Measurements from ENCODE around the gene KCNJ3. TPM values are rescaled to one million over a fixed set of nuclear protein-coding genes. Genes with fewer than 3 reads are reported as not detected.

Gene KCNJ3
- total RNA-seq, 1 experiment from 2014 or later: not detected

- TF ChIP-seq MAX (IDR thresholded peaks at IDR 0.05) (no peak), TCF7L2 (IDR thresholded peaks at IDR 0.05; ENCODE audit: borderline replicate concordance, extremely low read depth, insufficient read depth, insufficient read length) (no peak), ZNF274 (IDR thresholded peaks at IDR 0.05; ENCODE audit: low read depth, low read length) (no peak), ZFX (IDR thresholded peaks at IDR 0.05) (no peak), FOSL1 (IDR thresholded peaks at IDR 0.05; ENCODE audit: low read depth) (no peak), RAD21 (IDR thresholded peaks at IDR 0.05; ENCODE audit: low read depth) (no peak), YY1 (IDR thresholded peaks at IDR 0.05; ENCODE audit: extremely low read depth, insufficient replicate concordance, low read depth, low read length) (no peak), REST (IDR thresholded peaks at IDR 0.05; ENCODE audit: low read depth) (no peak), CTCF (IDR thresholded peaks at IDR 0.05 in 2 of 3, conservative IDR thresholded peaks at IDR 0.05 in 1 of 3; ENCODE audit: borderline replicate concordance in 1 of 3, insufficient read depth in 1 of 3, low read depth in 2 of 3, low read length in 2 of 3) (no peak), EZH2 (IDR thresholded peaks at IDR 0.05) (no peak), ZBTB33 (IDR thresholded peaks at IDR 0.05; ENCODE audit: extremely low read depth, insufficient replicate concordance, low read length) (no peak), SIN3A (IDR thresholded peaks at IDR 0.05; ENCODE audit: low read depth) (no peak), JUND (IDR thresholded peaks at IDR 0.05) (no peak), ELF1 (IDR thresholded peaks at IDR 0.05; ENCODE audit: borderline replicate concordance, low read depth) (no peak), SP1 (IDR thresholded peaks at IDR 0.05; ENCODE audit: low read depth) (no peak), CBX3 (IDR thresholded peaks at IDR 0.05; ENCODE audit: low read depth) (no peak)
- ChIA-PET POLR2A (no interaction called here), CTCF (no interaction called here), RAD21 (ENCODE audit: low non-redundant PET in 1 of 2, low total read pairs in 2 of 2, uncharacterized antibody in 2 of 2, unreplicated experiment in 2 of 2) (no interaction called here)
- H3K9me3 ChIP-seq (ENCODE audit: control insufficient read depth in 1 of 2, insufficient read depth in 1 of 2, low read depth in 1 of 2, low read length in 2 of 2): no peaks in the 10 kb centered on the region
- intact Hi-C loops (cut with micrococcal nuclease): no loop called here
- H4K20me1 ChIP-seq (ENCODE audit: insufficient read depth): no peaks in the 10 kb centered on the region
- H3K79me2 ChIP-seq (ENCODE audit: insufficient read depth, low read length): no peaks in the 10 kb centered on the region
- no peak for ATAC-seq
- H3K4me2 ChIP-seq (ENCODE audit: low read length): no peak overlapping the region
- no peaks in the 10 kb centered on the region for H3K36me3 ChIP-seq (ENCODE audit: control insufficient read depth in 1 of 2, insufficient read depth in 2 of 2, low read length in 2 of 2)
- no peak overlapping the region for H2AFZ ChIP-seq (ENCODE audit: low read depth, low read length, poor library complexity, severe bottlenecking)
- no peaks in the 10 kb centered on the region for H3K9me2 ChIP-seq (ENCODE audit: insufficient read depth)
- no peaks in the 10 kb centered on the region for H3K27me3 ChIP-seq (ENCODE audit: insufficient read depth, low read length)
- H3K4me1 ChIP-seq (ENCODE audit: control insufficient read depth in 1 of 2, insufficient read depth in 2 of 2, low read length in 2 of 2): no peaks in the 10 kb centered on the region
- DNase-seq (ENCODE audit: low read depth, low spot score): no peak
- no peak overlapping the region for H3K27ac ChIP-seq (ENCODE audit: low read depth, low read length)
- H3K4me3 ChIP-seq (replicated peaks in 1 of 2; ENCODE audit: low read depth in 1 of 2, low read length in 2 of 2): no peak overlapping the region
- BruUV-seq (replicated peaks): no TSS peak
- H3K9ac ChIP-seq (ENCODE audit: low read length): no peak overlapping the region
Observed at GRCh38 chr2:154758871-154759270, 60.4 kb downstream of the KCNJ3 start.
